Measurements from ENCODE around the gene GOLGA3. TPM values are rescaled to one million over a fixed set of nuclear protein-coding genes. Genes with fewer than 3 reads are reported as not detected.

The GOLGA3 gene
- total RNA-seq, 2 experiments from 2014 or later: 31.5 to 34.0 TPM

DNA sequence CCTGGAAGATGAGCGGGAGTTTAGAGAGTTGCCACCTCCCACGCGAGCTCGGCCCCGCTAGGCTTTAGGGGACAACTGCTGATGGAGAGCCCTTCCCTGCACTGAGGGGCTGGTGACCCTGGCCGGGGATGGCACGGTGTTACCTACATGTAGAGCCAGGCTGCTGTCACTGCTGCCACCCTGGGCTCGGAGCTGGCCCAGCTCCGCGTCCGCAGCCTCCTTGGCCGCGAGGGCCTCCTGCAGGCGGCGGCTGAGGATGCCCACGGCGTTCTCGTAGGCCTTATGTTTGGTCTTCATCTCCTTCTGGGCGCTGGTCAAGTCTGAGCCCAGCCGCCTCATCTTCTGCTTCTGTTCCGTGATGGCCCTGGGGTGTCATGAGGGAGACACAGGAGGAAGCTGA, 42.5 kb downstream of the GOLGA3 start:
- ChIA-PET POLR2A (no interaction called here), CTCF (interaction anchor here (0.5 kb wide), 1 partner anchor 14 kb away, joined by 3 read pairs; no protein-coding TSS in a partner anchor)
- ATAC-seq (ENCODE audit: poor library complexity) (no peak), DNase-seq (no peak)
- H3K4me3 ChIP-seq (ENCODE audit: low read length): no peak overlapping the region
- H3K36me3 ChIP-seq (ENCODE audit: insufficient read depth, low read length): peaks cover 68% of the 10 kb centered on the region
- H3K27ac ChIP-seq (ENCODE audit: low read depth in 1 of 2, low read length in 2 of 2): no peak overlapping the region
- H3K4me1 ChIP-seq (ENCODE audit: insufficient read depth, low read length): no peaks in the 10 kb centered on the region
- no peaks in the 10 kb centered on the region for H3K9me3 Mint-ChIP-seq
- TF ChIP-seq, protein P1, sequence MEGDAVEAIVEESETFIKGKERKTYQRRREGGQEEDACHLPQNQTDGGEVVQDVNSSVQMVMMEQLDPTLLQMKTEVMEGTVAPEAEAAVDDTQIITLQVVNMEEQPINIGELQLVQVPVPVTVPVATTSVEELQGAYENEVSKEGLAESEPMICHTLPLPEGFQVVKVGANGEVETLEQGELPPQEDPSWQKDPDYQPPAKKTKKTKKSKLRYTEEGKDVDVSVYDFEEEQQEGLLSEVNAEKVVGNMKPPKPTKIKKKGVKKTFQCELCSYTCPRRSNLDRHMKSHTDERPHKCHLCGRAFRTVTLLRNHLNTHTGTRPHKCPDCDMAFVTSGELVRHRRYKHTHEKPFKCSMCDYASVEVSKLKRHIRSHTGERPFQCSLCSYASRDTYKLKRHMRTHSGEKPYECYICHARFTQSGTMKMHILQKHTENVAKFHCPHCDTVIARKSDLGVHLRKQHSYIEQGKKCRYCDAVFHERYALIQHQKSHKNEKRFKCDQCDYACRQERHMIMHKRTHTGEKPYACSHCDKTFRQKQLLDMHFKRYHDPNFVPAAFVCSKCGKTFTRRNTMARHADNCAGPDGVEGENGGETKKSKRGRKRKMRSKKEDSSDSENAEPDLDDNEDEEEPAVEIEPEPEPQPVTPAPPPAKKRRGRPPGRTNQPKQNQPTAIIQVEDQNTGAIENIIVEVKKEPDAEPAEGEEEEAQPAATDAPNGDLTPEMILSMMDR (IDR thresholded peaks at IDR 0.05): no peak
- intact Hi-C loops (cut with DNase I, micrococcal nuclease): no loop called here
- peaks cover 74% of the 10 kb centered on the region for H3K36me3 Mint-ChIP-seq (ENCODE audit: low read depth)
- no peak overlapping the region for H3K27ac Mint-ChIP-seq
- no peak overlapping the region for H3K4me3 Mint-ChIP-seq
- no peaks in the 10 kb centered on the region for H3K4me1 Mint-ChIP-seq (ENCODE audit: low read depth)
- no peaks in the 10 kb centered on the region for H3K9me3 ChIP-seq (ENCODE audit: control insufficient read depth in 1 of 2, insufficient read depth in 1 of 2, low read length in 2 of 2)
- H3K27me3 ChIP-seq (ENCODE audit: control insufficient read depth in 1 of 2, insufficient read depth in 2 of 2, low read length in 2 of 2): no peaks in the 10 kb centered on the region
- H3K27me3 Mint-ChIP-seq: no peaks in the 10 kb centered on the region

DNA sequence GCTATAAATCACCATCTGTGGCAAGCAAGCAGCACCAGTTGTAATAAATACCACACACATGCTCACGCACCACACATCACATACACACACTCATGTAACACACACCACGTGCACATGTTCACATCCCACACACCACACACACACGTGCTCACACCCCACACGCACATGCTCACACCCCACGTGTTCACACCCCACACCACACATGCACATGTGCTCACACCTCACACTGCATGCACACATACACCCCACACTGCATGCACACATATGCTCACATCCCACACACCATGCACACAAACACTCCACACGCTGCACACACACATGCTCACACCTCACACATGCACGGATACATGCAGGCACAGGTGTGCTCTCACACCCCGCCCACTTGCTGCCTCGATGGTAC, 44.1 kb downstream of the GOLGA3 start:
- H3K4me3 ChIP-seq (ENCODE audit: low read length): no peak overlapping the region
- ChIA-PET POLR2A (no interaction called here), CTCF (no interaction called here)
- ATAC-seq (ENCODE audit: poor library complexity) (no peak), DNase-seq (no peak)
- Mint-ChIP-seq H3K36me3 (ENCODE audit: low read depth) (peaks cover 83% of the 10 kb centered on the region), H3K4me1 (ENCODE audit: low read depth) (no peaks in the 10 kb centered on the region), H3K4me3 (no peak overlapping the region), H3K27me3 (no peaks in the 10 kb centered on the region), H3K27ac (no peak overlapping the region), H3K9me3 (no peaks in the 10 kb centered on the region)
- no peaks in the 10 kb centered on the region for H3K4me1 ChIP-seq (ENCODE audit: insufficient read depth, low read length)
- H3K36me3 ChIP-seq (ENCODE audit: insufficient read depth, low read length): peaks cover 74% of the 10 kb centered on the region
- H3K27me3 ChIP-seq (ENCODE audit: control insufficient read depth in 1 of 2, insufficient read depth in 2 of 2, low read length in 2 of 2): no peaks in the 10 kb centered on the region
- no peaks in the 10 kb centered on the region for H3K9me3 ChIP-seq (ENCODE audit: control insufficient read depth in 1 of 2, insufficient read depth in 1 of 2, low read length in 2 of 2)
- TF ChIP-seq, protein P1 (IDR thresholded peaks at IDR 0.05): no peak
- intact Hi-C loops (cut with DNase I, micrococcal nuclease): no loop called here
- no peak overlapping the region for H3K27ac ChIP-seq (ENCODE audit: low read depth in 1 of 2, low read length in 2 of 2)

DNA sequence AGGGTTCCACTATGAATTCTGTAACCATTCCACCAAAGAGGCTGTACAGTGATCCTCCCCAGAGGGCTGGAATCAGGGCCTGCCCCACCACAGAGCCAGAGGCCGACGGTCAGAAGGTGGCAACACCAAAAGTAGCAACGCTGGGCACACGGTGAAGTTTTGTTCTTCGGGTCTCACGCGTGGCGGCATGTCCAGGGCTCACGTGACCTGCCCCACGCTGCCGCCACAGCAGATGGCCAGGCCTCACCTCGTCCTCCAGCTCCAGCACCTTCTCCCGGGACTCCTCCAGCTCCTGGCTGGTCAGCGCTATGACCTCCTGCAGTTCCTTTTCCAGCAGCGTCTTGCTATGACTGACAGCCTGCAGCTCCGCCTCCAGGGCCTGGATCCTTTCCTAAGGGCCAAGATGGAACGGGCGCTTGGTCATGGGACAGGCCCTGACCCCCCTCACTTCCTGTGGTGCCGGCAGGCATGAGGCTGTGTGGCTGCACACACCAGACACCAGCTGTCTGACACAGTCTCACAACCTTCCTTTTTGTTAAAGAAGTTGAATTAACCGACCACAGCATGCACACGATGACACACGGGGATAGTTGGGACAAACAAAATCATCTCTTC, 44.6 kb downstream of the GOLGA3 start:
- CTCF ChIA-PET: no interaction called here
- Histone ChIP-seq H3K36me3 (ENCODE audit: insufficient read depth, low read length) (peaks cover 73% of the 10 kb centered on the region), H3K4me3 (ENCODE audit: low read length) (no peak overlapping the region), H3K9me3 (ENCODE audit: control insufficient read depth in 1 of 2, insufficient read depth in 1 of 2, low read length in 2 of 2) (no peaks in the 10 kb centered on the region), H3K27ac (ENCODE audit: low read depth in 1 of 2, low read length in 2 of 2) (no peak overlapping the region), H3K27me3 (ENCODE audit: control insufficient read depth in 1 of 2, insufficient read depth in 2 of 2, low read length in 2 of 2) (no peaks in the 10 kb centered on the region), H3K4me1 (ENCODE audit: insufficient read depth, low read length) (no peaks in the 10 kb centered on the region)
- Mint-ChIP-seq H3K36me3 (ENCODE audit: low read depth) (peaks cover 81% of the 10 kb centered on the region), H3K4me1 (ENCODE audit: low read depth) (no peaks in the 10 kb centered on the region), H3K27ac (no peak overlapping the region), H3K9me3 (no peaks in the 10 kb centered on the region), H3K4me3 (no peak overlapping the region), H3K27me3 (no peaks in the 10 kb centered on the region)
- ATAC-seq (ENCODE audit: poor library complexity): no peak
- no peak for DNase-seq
- TF ChIP-seq, protein P1 (IDR thresholded peaks at IDR 0.05): no peak
- POLR2A ChIA-PET: no interaction called here
- intact Hi-C loops (cut with DNase I, micrococcal nuclease): no loop called here

All from CD4-positive, alpha-beta T cell (primary cell).